Fibroblast of lung (primary cell): ENCODE results near the gene MCM3AP. TPM values are rescaled to one million over a fixed set of nuclear protein-coding genes. Genes with fewer than 3 reads are reported as not detected.

Experiments
- DNase-seq, 2 donors: peaks; one replicate each; pipeline versions ENCODE4 v3.0.0 to v3.0.0-alpha.2; 2010; ENCODE audit warnings: low read depth in 2 of 2
- H2AFZ ChIP-seq: 2 replicates; pipeline ENCODE4 v1.5.1; 2012; ENCODE audit warnings: low read length, control low read depth, inconsistent platforms
- H3K27ac ChIP-seq: 2 replicates; pipeline ENCODE4 v1.5.1; 2011; ENCODE audit warnings: low read length, control low read depth; ENCODE audit not compliant: insufficient read depth
- H3K27me3 ChIP-seq: 2 replicates; pipeline ENCODE4 v1.5.1; 2011; ENCODE audit warnings: mild to moderate bottlenecking, low read length; ENCODE audit not compliant: control insufficient read depth, insufficient read depth
- H3K36me3 ChIP-seq: 2 replicates; pipeline ENCODE4 v1.5.1; 2011; ENCODE audit warnings: low read length; ENCODE audit not compliant: control insufficient read depth, insufficient read depth
- H3K4me1 ChIP-seq: 2 replicates; pipeline ENCODE4 v1.5.1; 2011; ENCODE audit warnings: low read length; ENCODE audit not compliant: control insufficient read depth, insufficient read depth; ENCODE audit errors: extremely low read depth
- H3K4me2 ChIP-seq: 2 replicates; pipeline ENCODE4 v1.5.1; 2011; ENCODE audit warnings: low read length, control low read depth; ENCODE audit not compliant: insufficient read depth; ENCODE audit errors: extremely low read depth
- H3K4me3 ChIP-seq, 4 experiments: fragments of 200-600 bp in 1 of 4; sonication (generic) in 1 of 4; replicated peaks in 1 of 4; 2 replicates each; pipeline ENCODE4 v1.5.1; 2011 to 2016; ENCODE audit warnings: low read length in 4 of 4, low read depth in 3 of 4, mild to moderate bottlenecking in 3 of 4, control low read depth in 2 of 4, inconsistent platforms in 1 of 4, mixed read lengths in 1 of 4; ENCODE audit not compliant: insufficient read depth in 1 of 4; ENCODE audit errors: control extremely low read depth in 1 of 4
- H3K79me2 ChIP-seq: 2 replicates; pipeline ENCODE4 v1.5.1; 2012; ENCODE audit warnings: mild to moderate bottlenecking, low read length, inconsistent platforms; ENCODE audit not compliant: control insufficient read depth, insufficient read depth
- H3K9ac ChIP-seq: 2 replicates; pipeline ENCODE4 v1.5.1; 2011; ENCODE audit warnings: mild to moderate bottlenecking, low read length, control low read depth; ENCODE audit not compliant: insufficient read depth
- H3K9me3 ChIP-seq: 2 replicates; pipeline ENCODE4 v1.5.1; 2012; ENCODE audit warnings: low read depth, low read length; ENCODE audit not compliant: control insufficient read depth, insufficient read depth
- H4K20me1 ChIP-seq: 2 replicates; pipeline ENCODE4 v1.5.1; 2011; ENCODE audit warnings: low read length; ENCODE audit not compliant: control insufficient read depth, insufficient read depth; ENCODE audit errors: extremely low read depth
- CTCF ChIP-seq, 2 donors: IDR thresholded peaks in 1 of 2; conservative IDR thresholded peaks in 1 of 2; 1 replicate in 1 of 2; 2 replicates in 1 of 2; pipeline ENCODE4 v1.5.1; 2011 to 2012; ENCODE audit warnings: low read length in 2 of 2, control low read depth in 1 of 2, inconsistent platforms in 1 of 2, low read depth in 1 of 2, mild to moderate bottlenecking in 1 of 2
- EZH2 ChIP-seq: IDR thresholded peaks from 2 replicates; pipeline ENCODE4 v1.5.1; 2012; ENCODE audit warnings: low read length, control low read depth, mild to moderate bottlenecking; ENCODE audit errors: missing control alignments
- polyA plus RNA-seq, 2 donors: library from polyadenylated mRNA; depleted of rRNA in 1 of 2; stranded (reverse) in 1 of 2; unstranded in 1 of 2; fragments of >200 nt; gene quantifications; 2 replicates each; pipeline ENCODE4 v1.2.1, GENCODE V29; 2011 to 2012; ENCODE audit warnings: missing spikeins in 1 of 2
- total RNA-seq: library from RNA; depleted of rRNA; stranded (reverse); fragments of >200 nt; gene quantifications from 2 replicates; pipeline ENCODE4 v1.2.1, GENCODE V29; 2014

MCM3AP gene
- total and polyA plus RNA-seq, 2 donors (not counting 1 experiment from before 2014, with no cell fraction given): 40.4 to 64.6 TPM

GRCh38 chr21:46284733-46285132, 678 bp downstream of the MCM3AP start:
- no peak overlapping the region for H2AFZ ChIP-seq
- H3K27ac ChIP-seq: no peak overlapping the region
- DNase-seq: no peak
- H3K36me3 ChIP-seq: peaks cover 3% of the 10 kb centered on the region
- no peaks in the 10 kb centered on the region for H3K27me3 ChIP-seq
- H3K4me1 ChIP-seq: peaks cover 5% of the 10 kb centered on the region
- peaks cover 45% of the 10 kb centered on the region for H3K79me2 ChIP-seq
- TF ChIP-seq CTCF (conservative IDR thresholded peaks at IDR 0.05 in 1 of 2, IDR thresholded peaks at IDR 0.05 in 1 of 2; ENCODE audit: low read depth in 1 of 2, low read length in 2 of 2) (no peak), EZH2 (no peak)
- H3K9me3 ChIP-seq: no peaks in the 10 kb centered on the region
- no peaks in the 10 kb centered on the region for H4K20me1 ChIP-seq
- peak overlapping the region; percentile 91 for H3K4me2 ChIP-seq
- no peak overlapping the region for H3K9ac ChIP-seq
- peak overlapping the region; percentile 63 to 99 (median 82) for H3K4me3 ChIP-seq

GRCh38 chr21:46284077-46284644, 1.2 kb downstream of the MCM3AP start:
- Histone ChIP-seq H3K79me2 (peaks cover 45% of the 10 kb centered on the region), H3K4me3 (peak overlapping the region in 1 of 4 experiments; percentile 1), H4K20me1 (no peaks in the 10 kb centered on the region), H3K9me3 (no peaks in the 10 kb centered on the region), H2AFZ (no peak overlapping the region), H3K9ac (no peak overlapping the region), H3K4me2 (no peak overlapping the region), H3K4me1 (peaks cover 5% of the 10 kb centered on the region), H3K36me3 (peaks cover 8% of the 10 kb centered on the region), H3K27ac (no peak overlapping the region), H3K27me3 (no peaks in the 10 kb centered on the region)
- DNase-seq: no peak
- no peak for TF ChIP-seq EZH2
- TF ChIP-seq CTCF (conservative IDR thresholded peaks at IDR 0.05 in 1 of 2, IDR thresholded peaks at IDR 0.05 in 1 of 2; ENCODE audit: low read depth in 1 of 2, low read length in 2 of 2): no peak

GRCh38 chr21:46274797-46275390, 10.5 kb downstream of the MCM3AP start:
- H3K9ac ChIP-seq: no peak overlapping the region
- no peaks in the 10 kb centered on the region for H3K27me3 ChIP-seq
- H4K20me1 ChIP-seq: no peaks in the 10 kb centered on the region
- H2AFZ ChIP-seq: no peak overlapping the region
- H3K79me2 ChIP-seq: peaks cover 2% of the 10 kb centered on the region
- H3K36me3 ChIP-seq: peaks cover 25% of the 10 kb centered on the region
- H3K4me2 ChIP-seq: no peak overlapping the region
- no peak overlapping the region for H3K4me3 ChIP-seq
- no peaks in the 10 kb centered on the region for H3K9me3 ChIP-seq
- no peaks in the 10 kb centered on the region for H3K4me1 ChIP-seq
- no peak overlapping the region for H3K27ac ChIP-seq
- no peak for TF ChIP-seq CTCF (conservative IDR thresholded peaks at IDR 0.05 in 1 of 2, IDR thresholded peaks at IDR 0.05 in 1 of 2; ENCODE audit: low read depth in 1 of 2, low read length in 2 of 2)
- TF ChIP-seq EZH2: no peak
- DNase-seq: no peak
